Immature natural killer cell (primary cell): ENCODE measurements around the gene FNDC3B. TPM values are rescaled to one million over a fixed set of nuclear protein-coding genes. Genes with fewer than 3 reads are reported as not detected.

Source experiments
- DNase-seq, 3 donors: peaks; one replicate each; pipeline ENCODE4 v3.0.0; 2022; ENCODE audit warnings: mixed read lengths in 1 of 3
- H3K27ac Mint-ChIP-seq, 6 donors: one replicate each; pipeline ENCODE4 v1.8.0; 2020; ENCODE audit warnings: mixed read lengths in 6 of 6, mild to moderate bottlenecking in 5 of 6, inconsistent platforms in 4 of 6, moderate library complexity in 3 of 6
- H3K27me3 Mint-ChIP-seq, 3 donors: one replicate each; pipeline ENCODE4 v1.8.0; 2020 to 2021; ENCODE audit warnings: low read depth in 3 of 3, mild to moderate bottlenecking in 3 of 3, mixed read lengths in 3 of 3, moderate library complexity in 3 of 3, inconsistent platforms in 1 of 3
- H3K36me3 Mint-ChIP-seq, 3 donors: one replicate each; pipeline ENCODE4 v1.8.0; 2020; ENCODE audit warnings: mixed read lengths in 3 of 3, inconsistent platforms in 2 of 3, mild to moderate bottlenecking in 2 of 3
- H3K4me1 Mint-ChIP-seq, 2 donors: one replicate each; pipeline ENCODE4 v1.8.0; 2020; ENCODE audit warnings: inconsistent platforms in 2 of 2, mild to moderate bottlenecking in 2 of 2, mixed read lengths in 2 of 2, moderate library complexity in 1 of 2
- H3K4me3 Mint-ChIP-seq, 5 donors: one replicate each; pipeline ENCODE4 v1.8.0; 2020; ENCODE audit warnings: mild to moderate bottlenecking in 5 of 5, mixed read lengths in 5 of 5, inconsistent platforms in 3 of 5, moderate library complexity in 3 of 5
- H3K9me3 Mint-ChIP-seq, 6 donors: one replicate each; pipeline ENCODE4 v1.8.0; 2020; ENCODE audit warnings: mild to moderate bottlenecking in 6 of 6, mixed read lengths in 6 of 6, inconsistent platforms in 4 of 6, moderate library complexity in 3 of 6
- polyA plus RNA-seq, 3 donors: library from polyadenylated mRNA; unstranded; fragments of 300-500 nt; fragmentation: Illumina TruSeq; gene quantifications; one replicate each; pipeline ENCODE4 v1.2.3, GENCODE V29; 2021

Gene FNDC3B
- polyA plus RNA-seq, 3 donors from 2014 or later, result 19.7 to 46.1 (median 24.4) TPM

DNA sequence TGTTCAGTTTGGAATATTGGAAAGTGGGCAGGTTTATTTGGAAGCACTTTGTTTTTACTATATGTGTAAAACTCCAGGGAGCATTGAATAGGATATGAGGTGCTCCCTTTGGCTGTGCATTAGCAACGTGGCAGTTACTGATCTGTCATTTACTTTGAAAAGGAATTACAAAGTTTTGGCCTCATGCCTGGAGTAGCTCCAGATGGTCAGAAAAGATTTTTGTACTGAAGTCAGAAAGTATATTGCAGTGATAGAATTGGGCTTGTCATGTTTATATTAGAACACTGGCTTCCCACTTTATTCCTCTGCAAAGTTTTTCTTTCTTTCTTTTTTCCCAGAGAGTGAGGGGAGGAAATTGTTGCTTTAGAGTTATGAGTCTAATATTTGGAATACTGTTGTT is 26.1 kb downstream of the FNDC3B start:
- Mint-ChIP-seq H3K4me3 (peak overlapping the region in 2 of 5 donors; percentile 11 to 12), H3K36me3 (peaks cover 0 to 9% (median 4%) of the 10 kb centered on the region in 3 donors), H3K9me3 (no peaks in the 10 kb centered on the region), H3K27ac (peak overlapping the region in 5 of 6 donors; percentile 5 to 65 (median 45)), H3K27me3 (peaks cover 0 to 2% (median 0%) of the 10 kb centered on the region in 3 donors), H3K4me1 (peaks cover 94 to 100% of the 10 kb centered on the region in 2 donors)
- no peak for DNase-seq

DNA sequence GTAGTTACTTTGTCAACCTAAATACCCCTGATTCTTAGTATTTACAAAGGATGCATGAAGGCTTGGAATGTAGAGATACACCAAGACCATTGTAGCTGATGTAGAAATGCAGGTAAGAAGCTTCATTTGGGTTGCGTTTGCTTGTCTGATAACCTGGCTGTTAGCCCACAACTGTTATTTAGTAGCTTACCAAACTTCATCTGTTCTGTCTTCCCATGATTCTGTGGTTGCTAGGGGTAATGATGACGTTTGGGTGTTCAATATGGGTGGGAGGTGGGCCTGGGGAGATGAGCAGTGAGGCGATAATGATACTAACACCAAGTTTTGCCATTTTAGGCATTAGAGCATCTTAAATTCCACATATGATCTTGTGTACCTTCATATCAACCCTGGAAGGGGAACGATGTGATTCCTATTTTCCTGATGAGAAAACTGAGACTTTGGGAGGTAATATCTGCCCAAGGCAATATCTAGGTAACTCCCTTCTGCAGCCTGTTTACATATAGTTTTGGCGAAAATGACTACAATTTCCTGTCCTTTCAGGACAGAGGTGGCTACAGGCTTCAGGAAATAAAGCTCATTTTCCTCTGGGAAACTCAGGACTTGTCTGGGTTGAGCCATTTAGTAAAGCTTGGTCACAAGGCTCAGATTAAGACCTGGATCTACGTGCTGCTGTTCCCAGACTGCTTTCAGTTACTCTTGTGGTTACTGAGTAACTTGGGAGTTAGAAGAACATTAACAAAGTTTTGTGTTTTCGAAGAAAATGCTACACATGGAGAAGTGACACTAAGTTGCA is 26.8 kb downstream of the FNDC3B start:
- H3K4me1 Mint-ChIP-seq, result peaks cover 90 to 97% of the 10 kb centered on the region in 2 donors
- H3K9me3 Mint-ChIP-seq, result no peaks in the 10 kb centered on the region

DNA sequence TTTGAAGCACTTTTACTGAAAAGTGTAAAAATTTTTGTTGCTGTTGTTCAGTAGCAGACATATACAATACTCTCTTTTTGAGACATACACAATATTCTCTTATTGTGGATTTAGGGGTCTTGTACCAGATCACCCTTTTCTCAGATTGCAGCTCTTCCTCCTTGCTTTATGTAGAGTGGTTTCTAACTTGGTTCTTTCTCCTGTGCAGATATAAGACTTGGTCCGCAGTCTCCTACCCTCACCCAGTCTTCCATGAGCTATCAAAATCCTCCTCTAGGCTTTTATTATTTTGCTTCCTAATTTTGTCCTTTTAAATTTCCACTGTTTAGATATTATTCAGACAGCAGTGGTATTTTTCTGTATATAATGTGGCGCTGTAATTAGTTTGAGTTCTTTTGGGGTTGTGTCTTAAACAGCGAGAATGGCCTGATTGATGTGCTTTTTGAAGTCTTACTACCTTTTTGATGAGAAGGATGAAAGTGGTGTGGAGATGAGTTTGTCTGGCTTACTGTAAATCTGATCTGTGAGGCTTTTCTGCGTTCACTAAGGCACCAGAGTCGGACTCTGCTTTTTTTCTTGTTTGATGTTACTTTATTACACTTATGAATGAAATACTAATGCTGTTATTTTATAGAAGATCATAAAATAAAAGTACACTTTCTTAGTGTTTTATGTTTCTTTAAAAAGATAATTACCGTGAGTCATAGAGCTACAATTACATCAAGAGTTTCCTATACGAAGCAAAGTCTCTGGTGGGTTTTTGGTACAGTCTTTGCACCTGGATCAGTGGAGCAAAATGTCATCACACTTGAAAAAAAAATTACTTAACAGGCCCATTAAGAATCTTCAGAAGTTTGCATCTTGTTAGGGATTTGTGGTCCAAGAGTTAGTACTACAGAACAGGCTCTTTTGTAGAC is 27.8 kb downstream of the FNDC3B start:
- peak overlapping the region in 5 of 6 donors; percentile 35 to 73 (median 43) for H3K27ac Mint-ChIP-seq

More for the DNA sequence above, 26.8 kb downstream of the FNDC3B start:
- Mint-ChIP-seq H3K27ac (peak overlapping the region in 5 of 6 donors; percentile 18 to 78 (median 65)), H3K27me3 (peaks cover 0 to 2% (median 0%) of the 10 kb centered on the region in 3 donors), H3K4me3 (peak overlapping the region in 1 of 5 donors; percentile 25), H3K36me3 (peaks cover 0 to 9% (median 4%) of the 10 kb centered on the region in 3 donors)
- DNase-seq, result no peak

DNA sequence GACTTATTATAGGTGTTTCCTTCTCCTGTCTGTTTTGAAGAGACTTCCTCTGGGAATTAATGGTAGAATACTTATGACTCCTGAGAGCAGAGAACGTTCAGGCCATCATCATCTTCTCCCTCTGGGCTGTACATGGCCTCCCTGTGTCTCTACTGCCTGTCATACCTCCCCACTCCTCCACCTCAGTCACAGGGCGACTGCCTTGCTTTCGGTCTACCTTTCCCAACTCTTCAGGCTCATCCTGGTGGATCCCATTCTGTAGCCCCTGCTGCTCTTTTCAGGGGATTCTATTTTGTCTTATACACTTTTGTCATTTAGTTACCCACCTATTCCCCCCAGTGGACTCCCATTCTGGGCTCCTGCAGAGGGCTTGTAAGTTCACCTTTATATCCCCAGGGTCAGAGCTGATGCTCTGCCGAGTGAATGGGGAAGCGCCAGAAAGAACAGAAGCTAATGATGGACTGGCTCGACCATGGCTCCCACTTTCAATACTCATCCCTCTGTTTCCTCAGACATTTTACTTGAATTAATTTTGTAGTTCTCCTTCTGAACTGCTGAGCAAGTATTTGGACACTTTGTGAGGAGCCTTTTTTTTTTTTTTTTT is 28.6 kb downstream of the FNDC3B start:
- peak overlapping the region in 5 of 6 donors; percentile 35 to 77 (median 67) for H3K27ac Mint-ChIP-seq
- peaks cover 0 to 2% (median 0%) of the 10 kb centered on the region in 3 donors for H3K27me3 Mint-ChIP-seq
- H3K4me1 Mint-ChIP-seq, result peaks cover 83 to 94% of the 10 kb centered on the region in 2 donors
- no peaks in the 10 kb centered on the region for H3K9me3 Mint-ChIP-seq
- H3K4me3 Mint-ChIP-seq, result peak overlapping the region in 1 of 5 donors; percentile 41
- peaks cover 0 to 9% (median 4%) of the 10 kb centered on the region in 3 donors for H3K36me3 Mint-ChIP-seq
- DNase-seq, result no peak

More for the DNA sequence above, 27.8 kb downstream of the FNDC3B start:
- peaks cover 0 to 2% (median 0%) of the 10 kb centered on the region in 3 donors for H3K27me3 Mint-ChIP-seq
- H3K4me1 Mint-ChIP-seq, result peaks cover 84 to 94% of the 10 kb centered on the region in 2 donors
- no peak for DNase-seq
- H3K9me3 Mint-ChIP-seq, result no peaks in the 10 kb centered on the region
- H3K36me3 Mint-ChIP-seq, result peaks cover 0 to 9% (median 4%) of the 10 kb centered on the region in 3 donors
- H3K4me3 Mint-ChIP-seq, result no peak overlapping the region

DNA sequence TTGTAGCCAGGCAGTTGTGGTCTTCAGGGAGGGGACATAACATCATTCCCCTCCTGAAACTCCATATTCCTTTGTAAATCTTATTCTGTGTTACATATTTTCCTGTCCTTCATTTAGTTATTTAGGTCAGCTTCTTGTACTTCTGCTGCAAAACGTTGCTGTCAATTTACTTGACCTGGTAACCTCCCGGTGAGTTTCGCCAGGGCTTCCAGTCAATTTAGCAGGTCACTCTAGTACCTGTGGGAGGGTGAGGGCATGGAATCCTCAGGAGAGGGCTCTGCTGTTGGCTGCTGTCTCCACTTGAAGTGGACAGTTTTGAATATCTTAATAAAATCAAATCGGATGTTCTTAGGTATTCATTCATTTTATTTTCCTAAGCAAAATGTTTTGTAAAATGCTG is 29.6 kb downstream of the FNDC3B start:
- H3K4me3 Mint-ChIP-seq, result no peak overlapping the region
- no peak for DNase-seq
- H3K36me3 Mint-ChIP-seq, result peaks cover 0 to 7% (median 4%) of the 10 kb centered on the region in 3 donors
- peak overlapping the region in 5 of 6 donors; percentile 35 to 78 (median 75) for H3K27ac Mint-ChIP-seq
- H3K9me3 Mint-ChIP-seq, result no peaks in the 10 kb centered on the region
- H3K4me1 Mint-ChIP-seq, result peaks cover 83 to 94% of the 10 kb centered on the region in 2 donors
- peaks cover 0 to 2% (median 0%) of the 10 kb centered on the region in 3 donors for H3K27me3 Mint-ChIP-seq

DNA sequence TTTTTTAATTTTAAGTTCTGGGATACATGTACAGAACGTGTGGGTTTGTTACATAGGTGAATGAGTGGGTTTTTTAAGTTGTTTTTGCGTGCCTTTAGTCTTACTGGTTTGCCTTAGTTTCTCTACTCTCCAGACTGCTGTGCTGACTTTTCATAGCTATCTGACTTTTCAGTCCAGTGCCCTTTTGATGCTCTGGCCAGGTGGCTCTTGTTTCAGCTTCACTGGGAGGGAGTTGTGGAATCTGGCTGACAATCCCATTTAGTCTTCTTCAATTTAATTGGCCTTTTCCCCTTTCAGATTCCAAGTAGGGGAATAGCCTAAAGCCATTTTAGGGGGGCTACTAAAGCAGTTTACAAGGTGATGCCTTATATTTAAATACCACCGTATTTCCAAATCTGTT is 30.1 kb downstream of the FNDC3B start:
- H3K4me3 Mint-ChIP-seq, result no peak overlapping the region
- no peaks in the 10 kb centered on the region for H3K9me3 Mint-ChIP-seq
- peaks cover 83 to 94% of the 10 kb centered on the region in 2 donors for H3K4me1 Mint-ChIP-seq
- H3K27ac Mint-ChIP-seq, result peak overlapping the region in 3 of 6 donors; percentile 24 to 74 (median 52)
- no peak for DNase-seq
- H3K27me3 Mint-ChIP-seq, result peaks cover 0 to 2% (median 0%) of the 10 kb centered on the region in 3 donors
- H3K36me3 Mint-ChIP-seq, result peaks cover 0 to 6% (median 3%) of the 10 kb centered on the region in 3 donors

DNA sequence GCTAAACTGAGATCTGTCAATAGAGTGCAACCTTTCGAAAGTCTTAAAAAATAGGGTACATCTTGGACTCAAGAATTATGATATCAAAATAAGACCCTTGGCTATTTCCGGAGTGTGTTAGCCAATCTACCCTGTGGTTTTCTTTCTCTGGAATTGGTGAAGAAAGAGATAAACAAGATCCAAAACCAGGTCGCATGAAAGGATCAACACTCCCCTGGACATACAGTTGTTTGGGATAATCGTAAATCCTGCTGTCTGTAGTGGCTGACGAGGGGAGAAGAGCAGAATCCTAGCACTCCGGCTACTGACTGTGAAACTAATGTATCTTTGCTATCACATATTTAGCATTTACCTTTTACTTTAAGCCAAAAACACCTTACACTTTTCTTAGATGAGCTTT is 30.9 kb downstream of the FNDC3B start:
- DNase-seq, result no peak
- H3K4me1 Mint-ChIP-seq, result peaks cover 84 to 94% of the 10 kb centered on the region in 2 donors
- no peak overlapping the region for H3K4me3 Mint-ChIP-seq
- H3K36me3 Mint-ChIP-seq, result peaks cover 0 to 6% (median 0%) of the 10 kb centered on the region in 3 donors
- no peaks in the 10 kb centered on the region for H3K9me3 Mint-ChIP-seq
- H3K27ac Mint-ChIP-seq, result peak overlapping the region in 2 of 6 donors; percentile 1 to 51
- H3K27me3 Mint-ChIP-seq, result peaks cover 0 to 2% (median 0%) of the 10 kb centered on the region in 3 donors

DNA sequence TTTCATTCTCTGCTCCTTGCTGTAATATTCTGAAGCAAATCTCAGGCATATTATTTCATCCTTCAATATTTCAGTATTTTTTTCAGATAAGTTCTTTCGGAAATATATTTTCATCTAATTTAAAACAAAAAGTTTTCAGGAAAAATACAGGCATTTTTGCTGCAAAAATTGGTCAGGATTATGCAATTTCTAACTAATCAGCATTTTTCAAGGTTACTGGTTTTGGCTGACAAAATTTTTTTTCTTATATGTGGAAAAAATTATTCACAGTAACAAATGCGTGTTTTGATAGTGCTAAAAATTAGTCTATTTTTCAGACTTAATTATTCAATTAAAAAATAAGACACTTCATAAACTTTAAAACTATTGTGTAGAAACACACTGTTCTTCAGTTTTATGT is 31.4 kb downstream of the FNDC3B start:
- Mint-ChIP-seq H3K4me3 (no peak overlapping the region), H3K4me1 (peaks cover 84 to 94% of the 10 kb centered on the region in 2 donors), H3K27me3 (peaks cover 0 to 2% (median 0%) of the 10 kb centered on the region in 3 donors), H3K36me3 (peaks cover 0 to 6% (median 0%) of the 10 kb centered on the region in 3 donors), H3K9me3 (no peaks in the 10 kb centered on the region), H3K27ac (peak overlapping the region in 1 of 6 donors; percentile 1)
- no peak for DNase-seq

DNA sequence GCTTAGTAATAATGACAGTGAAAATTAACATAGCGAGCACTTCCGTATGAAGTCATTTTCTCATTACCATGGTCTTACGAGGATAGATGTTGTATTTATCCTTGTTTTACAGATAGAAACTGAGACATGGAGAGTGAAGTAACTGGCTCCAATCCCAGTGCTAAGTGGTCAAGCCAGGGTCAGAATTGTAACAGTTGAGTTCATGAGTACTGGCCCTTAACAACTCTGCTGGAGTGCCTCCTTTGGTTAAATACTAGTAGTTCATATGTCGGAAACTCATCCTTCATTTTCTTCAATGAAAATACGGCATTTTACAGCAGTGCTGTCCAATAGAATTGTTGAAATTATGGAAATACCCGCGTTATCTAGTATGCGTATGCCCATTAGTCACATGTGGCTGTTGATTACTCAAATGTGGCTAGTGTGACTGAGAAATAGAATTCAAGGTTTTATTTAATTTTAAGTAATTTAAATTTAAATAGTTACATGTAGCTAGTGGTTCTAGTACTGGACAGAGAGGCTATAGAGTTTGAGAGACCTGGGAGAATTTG is 32.5 kb downstream of the FNDC3B start:
- H3K36me3 Mint-ChIP-seq, result peaks cover 0 to 6% (median 0%) of the 10 kb centered on the region in 3 donors
- DNase-seq, result no peak
- H3K27me3 Mint-ChIP-seq, result peaks cover 0 to 2% (median 0%) of the 10 kb centered on the region in 3 donors
- no peak overlapping the region for H3K4me3 Mint-ChIP-seq
- peaks cover 82 to 94% of the 10 kb centered on the region in 2 donors for H3K4me1 Mint-ChIP-seq
- no peak overlapping the region for H3K27ac Mint-ChIP-seq
- no peaks in the 10 kb centered on the region for H3K9me3 Mint-ChIP-seq

DNA sequence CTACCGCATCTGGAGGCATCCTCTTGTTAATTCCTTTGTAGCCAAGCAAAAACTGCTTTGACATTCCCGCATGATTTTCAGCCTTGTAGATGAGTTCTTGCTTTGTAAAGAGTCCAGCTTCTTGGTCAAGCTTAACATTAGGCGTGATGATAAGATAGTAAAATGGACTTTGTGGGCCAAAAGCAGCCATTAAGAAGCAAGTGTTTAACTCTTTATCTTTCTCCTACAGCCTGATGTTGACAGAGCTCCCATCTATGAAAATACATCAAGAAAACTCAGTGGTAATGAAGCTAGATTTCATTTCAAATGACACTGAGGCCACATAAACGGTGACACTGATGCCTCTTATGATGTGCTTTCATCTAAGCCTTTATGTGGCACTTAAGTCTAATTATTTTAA is 33.2 kb downstream of the FNDC3B start:
- H3K36me3 Mint-ChIP-seq, result peaks cover 0 to 6% (median 0%) of the 10 kb centered on the region in 3 donors
- peaks cover 81 to 94% of the 10 kb centered on the region in 2 donors for H3K4me1 Mint-ChIP-seq
- no peak overlapping the region for H3K4me3 Mint-ChIP-seq
- H3K9me3 Mint-ChIP-seq, result no peaks in the 10 kb centered on the region
- peak overlapping the region in 1 of 6 donors; percentile 71 for H3K27ac Mint-ChIP-seq
- DNase-seq, result no peak
- peaks cover 0 to 2% (median 0%) of the 10 kb centered on the region in 3 donors for H3K27me3 Mint-ChIP-seq

DNA sequence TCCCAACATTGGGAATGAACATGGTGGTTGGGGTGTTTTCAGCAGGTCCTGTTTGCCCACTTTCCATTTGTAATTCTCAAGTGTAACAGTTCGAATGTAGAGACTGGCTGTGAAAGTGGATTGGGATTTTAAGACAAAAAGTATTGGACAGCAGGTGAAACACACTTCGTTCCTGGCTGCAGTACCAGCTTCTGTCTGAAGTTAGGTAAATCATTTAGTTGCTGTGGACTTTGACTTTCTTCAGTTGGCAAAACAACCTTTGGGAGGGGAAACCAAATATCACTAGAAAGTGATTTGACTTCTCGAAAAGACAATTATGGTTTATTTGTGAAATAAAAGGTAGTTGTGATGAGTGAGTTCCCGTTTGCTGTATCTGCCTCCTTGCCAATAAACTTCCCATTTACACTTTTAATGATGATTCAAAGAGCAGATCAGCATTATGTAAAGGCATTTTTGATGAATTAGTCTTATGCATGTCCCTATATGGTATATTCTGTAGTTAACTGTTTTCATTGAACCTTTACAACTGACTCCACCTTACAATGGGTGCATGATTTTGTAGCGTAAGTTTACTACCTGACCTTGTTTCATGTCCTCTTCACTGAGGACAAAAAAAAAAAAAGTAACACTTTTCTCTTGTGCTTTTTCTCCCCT is 34.0 kb downstream of the FNDC3B start:
- Mint-ChIP-seq H3K27ac (peak overlapping the region in 5 of 6 donors; percentile 59 to 76 (median 72)), H3K36me3 (peaks cover 0 to 6% (median 0%) of the 10 kb centered on the region in 3 donors), H3K9me3 (no peaks in the 10 kb centered on the region), H3K4me1 (peaks cover 80 to 94% of the 10 kb centered on the region in 2 donors), H3K27me3 (peaks cover 0 to 2% (median 0%) of the 10 kb centered on the region in 3 donors), H3K4me3 (peak overlapping the region in 3 of 5 donors; percentile 14 to 60 (median 46))
- DNase-seq, result no peak

DNA sequence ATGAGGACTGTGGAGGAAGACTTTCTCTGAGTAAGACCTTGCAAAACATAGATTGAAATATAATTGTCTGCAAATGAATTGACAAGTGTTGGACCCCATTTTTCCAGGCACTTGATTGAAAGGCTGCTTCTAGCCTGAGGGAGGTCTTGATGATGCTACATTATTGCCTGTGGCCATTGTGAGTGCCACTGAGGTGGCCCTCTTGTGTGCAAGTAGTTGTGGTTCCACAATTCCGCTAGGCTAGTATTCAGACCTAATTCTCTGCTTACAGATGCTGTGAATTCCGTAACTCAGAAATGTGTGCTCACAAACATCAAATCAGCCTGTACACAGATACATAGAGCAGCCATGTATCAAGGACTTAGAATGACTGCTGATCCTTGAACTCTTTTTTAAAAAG is 34.7 kb downstream of the FNDC3B start:
- DNase-seq, result no peak
- H3K4me3 Mint-ChIP-seq, result peak overlapping the region in 4 of 5 donors; percentile 4 to 60 (median 15)
- H3K27ac Mint-ChIP-seq, result peak overlapping the region in 5 of 6 donors; percentile 59 to 78 (median 72)
- H3K4me1 Mint-ChIP-seq, result peaks cover 80 to 94% of the 10 kb centered on the region in 2 donors
- peaks cover 0 to 2% (median 0%) of the 10 kb centered on the region in 3 donors for H3K27me3 Mint-ChIP-seq
- H3K36me3 Mint-ChIP-seq, result peaks cover 0 to 6% (median 0%) of the 10 kb centered on the region in 3 donors
- H3K9me3 Mint-ChIP-seq, result no peaks in the 10 kb centered on the region
